A549 (cell line): ENCODE data around the gene MECR.

Experiments used
- CHD2 ChIP-seq: fragments of 150-350 bp; IDR thresholded peaks from 2 replicates; pipeline ENCODE4 v1.6.1; 2014; ENCODE audit warnings: low read length; ENCODE audit not compliant: partially characterized antibody
- CTCF ChIP-seq: fragments of >200 bp; sonication (Bioruptor Twin); formaldehyde crosslinking; IDR thresholded peaks from 3 replicates; pipeline ENCODE4 v1.5.1; 2016
- POLR2A ChIP-seq: IDR thresholded peaks from 2 replicates; pipeline ENCODE4 v1.6.1; 2012; ENCODE audit warnings: mild to moderate bottlenecking, low read length
- RAD21 ChIP-seq, 2 experiments: fragments of >200 bp in 1 of 2; sonication (Bioruptor Twin) in 1 of 2; formaldehyde crosslinking in 1 of 2; IDR thresholded peaks in 1 of 2; conservative IDR thresholded peaks in 1 of 2; 2 replicates in 1 of 2; 3 replicates in 1 of 2; pipeline ENCODE4 v1.6.1; 2012 to 2018; ENCODE audit warnings: inconsistent platforms in 1 of 2
- SMC3 ChIP-seq: fragments of >200 bp; sonication (Bioruptor Twin); formaldehyde crosslinking; IDR thresholded peaks from 3 replicates; pipeline ENCODE4 v1.6.1; 2018; ENCODE audit warnings: inconsistent platforms

GRCh38 chr1:29176576-29176975 is 54.2 kb downstream of the MECR start:
- TF ChIP-seq CTCF (no peak), RAD21 (conservative IDR thresholded peaks at IDR 0.05 in 1 of 2, IDR thresholded peaks at IDR 0.05 in 1 of 2) (no peak), SMC3 (no peak), POLR2A (no peak), CHD2 (no peak)
